ENCODE measurements around the gene NDUFV2. TPM values are rescaled to one million over a fixed set of nuclear protein-coding genes. Genes with fewer than 3 reads are reported as not detected.
A peak's percentile ranks its signal among the peaks of the same experiment; 100 is the strongest.
"Not testable (repeated sequence)": the region's sequence is repeated elsewhere in the genome, so short reads cannot be mapped to it uniquely, and the experiment has no call there.

NDUFV2 gene
- total and polyA plus RNA-seq, 5 donors = 283 to 767 (median 314) TPM

GRCh38 chr18:9068346-9068745 is 34.2 kb upstream of the NDUFV2 start:
- Histone ChIP-seq H3K27ac (ENCODE audit: low read length) (no peak overlapping the region), H3K4me1 (ENCODE audit: control insufficient read depth, insufficient read depth, low read length) (no peaks in the 10 kb centered on the region), H3K4me3 (ENCODE audit: low read length) (no peak overlapping the region), H3K9me3 (ENCODE audit: control insufficient read depth, low read length) (no peaks in the 10 kb centered on the region), H3K27me3 (ENCODE audit: control insufficient read depth, insufficient read depth) (no peaks in the 10 kb centered on the region)
- ATAC-seq = no peak
- WGBS = 90% methylated on average over 2 of the region's 2 CpGs
- no peak for DNase-seq
- intact Hi-C loops (cut with DNase I) = no loop called here

GRCh38 chr18:9069601-9070000 is 32.9 kb upstream of the NDUFV2 start:
- no peak overlapping the region for H3K27ac ChIP-seq (ENCODE audit: low read length)
- no peaks in the 10 kb centered on the region for H3K27me3 ChIP-seq (ENCODE audit: control insufficient read depth, insufficient read depth)
- WGBS = 28% methylated on average over 9 of the region's 9 CpGs
- no peak for ATAC-seq
- no peaks in the 10 kb centered on the region for H3K4me1 ChIP-seq (ENCODE audit: control insufficient read depth, insufficient read depth, low read length)
- no peak overlapping the region for H3K4me3 ChIP-seq (ENCODE audit: low read length)
- intact Hi-C loops (cut with DNase I) = no loop called here
- no peak for DNase-seq
- H3K9me3 ChIP-seq (ENCODE audit: control insufficient read depth, low read length) = no peaks in the 10 kb centered on the region

- WGBS = 87% methylated on average over 5 of the region's 5 CpGs
- intact Hi-C loops (cut with DNase I) = loop anchor here in 3 of 4 donors (5.0 to 10.0 kb wide), 2 partner anchors 77 to 445 kb away; no protein-coding TSS in a partner anchor
- no peak overlapping the region for H3K27ac ChIP-seq (ENCODE audit: low read length)
- H3K4me1 ChIP-seq (ENCODE audit: control insufficient read depth, insufficient read depth, low read length) = no peaks in the 10 kb centered on the region
- H3K4me3 ChIP-seq (ENCODE audit: low read length) = no peak overlapping the region
- no peak for DNase-seq
- H3K27me3 ChIP-seq (ENCODE audit: control insufficient read depth, insufficient read depth) = no peaks in the 10 kb centered on the region
- no peak for ATAC-seq
- no peaks in the 10 kb centered on the region for H3K9me3 ChIP-seq (ENCODE audit: control insufficient read depth, low read length)
Measured at GRCh38 chr18:9070212-9070611, 32.3 kb upstream of the NDUFV2 start.

- H3K9me3 ChIP-seq (ENCODE audit: control insufficient read depth, low read length) = no peaks in the 10 kb centered on the region
- H3K27ac ChIP-seq (ENCODE audit: low read length) = no peak overlapping the region
- DNase-seq (no peak), ATAC-seq (no peak)
- no peak overlapping the region for H3K4me3 ChIP-seq (ENCODE audit: low read length)
- WGBS = 60% methylated on average over 6 of the region's 6 CpGs
- intact Hi-C loops (cut with DNase I) = loop anchor here in 2 of 4 donors (5.0 to 10.0 kb wide), 2 partner anchors 67 to 435 kb away; no protein-coding TSS in a partner anchor
- no peaks in the 10 kb centered on the region for H3K27me3 ChIP-seq (ENCODE audit: control insufficient read depth, insufficient read depth)
- H3K4me1 ChIP-seq (ENCODE audit: control insufficient read depth, insufficient read depth, low read length) = no peaks in the 10 kb centered on the region
Measured at GRCh38 chr18:9079818-9080528, 22.5 kb upstream of the NDUFV2 start.

GRCh38 chr18:9081940-9082339 is 20.6 kb upstream of the NDUFV2 start:
- H3K4me3 ChIP-seq (ENCODE audit: low read length) = no peak overlapping the region
- ATAC-seq (no peak), DNase-seq (no peak)
- no peaks in the 10 kb centered on the region for H3K9me3 ChIP-seq (ENCODE audit: control insufficient read depth, low read length)
- no peak overlapping the region for H3K27ac ChIP-seq (ENCODE audit: low read length)
- 85% methylated on average over 4 of the region's 4 CpGs for WGBS
- no peaks in the 10 kb centered on the region for H3K27me3 ChIP-seq (ENCODE audit: control insufficient read depth, insufficient read depth)
- no peaks in the 10 kb centered on the region for H3K4me1 ChIP-seq (ENCODE audit: control insufficient read depth, insufficient read depth, low read length)
- intact Hi-C loops (cut with DNase I) = no loop called here

- peak in 1 of 2 donors; percentile 26 for ATAC-seq
- H3K4me1 ChIP-seq (ENCODE audit: control insufficient read depth, insufficient read depth, low read length) = no peaks in the 10 kb centered on the region
- no peak overlapping the region for H3K27ac ChIP-seq (ENCODE audit: low read length)
Measured at GRCh38 chr18:9082711-9083510, 19.6 kb upstream of the NDUFV2 start.

GRCh38 chr18:9086015-9086414 is 16.5 kb upstream of the NDUFV2 start:
- intact Hi-C loops (cut with DNase I) = no loop called here
- Histone ChIP-seq H3K4me1 (ENCODE audit: control insufficient read depth, insufficient read depth, low read length) (no peaks in the 10 kb centered on the region), H3K9me3 (ENCODE audit: control insufficient read depth, low read length) (no peaks in the 10 kb centered on the region), H3K27me3 (ENCODE audit: control insufficient read depth, insufficient read depth) (no peaks in the 10 kb centered on the region), H3K4me3 (ENCODE audit: low read length) (no peak overlapping the region), H3K27ac (ENCODE audit: low read length) (no peak overlapping the region)
- DNase-seq (no peak), ATAC-seq (no peak)
- 69% methylated on average over 2 of the region's 2 CpGs for WGBS

More at GRCh38 chr18:9082711-9083510, 19.6 kb upstream of the NDUFV2 start:
- no peak for DNase-seq
- Histone ChIP-seq H3K27me3 (ENCODE audit: control insufficient read depth, insufficient read depth) (no peaks in the 10 kb centered on the region), H3K4me3 (ENCODE audit: low read length) (no peak overlapping the region), H3K9me3 (ENCODE audit: control insufficient read depth, low read length) (no peaks in the 10 kb centered on the region)
- 77% methylated on average over 5 of the region's 5 CpGs for WGBS
- intact Hi-C loops (cut with DNase I) = no loop called here

- DNase-seq = no peak
- Histone ChIP-seq H3K9me3 (ENCODE audit: control insufficient read depth, low read length) (no peaks in the 10 kb centered on the region), H3K4me3 (ENCODE audit: low read length) (no peak overlapping the region), H3K27ac (ENCODE audit: low read length) (no peak overlapping the region), H3K4me1 (ENCODE audit: control insufficient read depth, insufficient read depth, low read length) (no peaks in the 10 kb centered on the region), H3K27me3 (ENCODE audit: control insufficient read depth, insufficient read depth) (no peaks in the 10 kb centered on the region)
- ATAC-seq = no peak
- intact Hi-C loops (cut with DNase I) = no loop called here
- WGBS = 92% methylated on average over 1 of the region's 1 CpG
Measured at GRCh38 chr18:9086624-9087023, 15.9 kb upstream of the NDUFV2 start.

- ATAC-seq = no peak
Measured at GRCh38 chr18:9087144-9087543, 15.4 kb upstream of the NDUFV2 start.

GRCh38 chr18:9088252-9088651 is 14.2 kb upstream of the NDUFV2 start:
- no peak for ATAC-seq
- Histone ChIP-seq H3K27ac (ENCODE audit: low read length) (no peak overlapping the region), H3K4me3 (ENCODE audit: low read length) (no peak overlapping the region), H3K9me3 (ENCODE audit: control insufficient read depth, low read length) (no peaks in the 10 kb centered on the region), H3K4me1 (ENCODE audit: control insufficient read depth, insufficient read depth, low read length) (no peaks in the 10 kb centered on the region), H3K27me3 (ENCODE audit: control insufficient read depth, insufficient read depth) (no peaks in the 10 kb centered on the region)
- WGBS = 95% methylated on average over 5 of the region's 5 CpGs
- DNase-seq = no peak
- intact Hi-C loops (cut with DNase I) = no loop called here

More at GRCh38 chr18:9087144-9087543, 15.4 kb upstream of the NDUFV2 start:
- Histone ChIP-seq H3K4me1 (ENCODE audit: control insufficient read depth, insufficient read depth, low read length) (no peaks in the 10 kb centered on the region), H3K9me3 (ENCODE audit: control insufficient read depth, low read length) (no peaks in the 10 kb centered on the region), H3K27ac (ENCODE audit: low read length) (no peak overlapping the region), H3K4me3 (ENCODE audit: low read length) (no peak overlapping the region), H3K27me3 (ENCODE audit: control insufficient read depth, insufficient read depth) (no peaks in the 10 kb centered on the region)
- WGBS = 94% methylated on average over 2 of the region's 2 CpGs
- DNase-seq = no peak
- intact Hi-C loops (cut with DNase I) = no loop called here

GRCh38 chr18:9088727-9089126 is 13.8 kb upstream of the NDUFV2 start:
- H3K27me3 ChIP-seq (ENCODE audit: control insufficient read depth, insufficient read depth); H3K9me3 ChIP-seq (ENCODE audit: control insufficient read depth, low read length); intact Hi-C loops (cut with DNase I); H3K27ac ChIP-seq (ENCODE audit: low read length); ATAC-seq; DNase-seq; H3K4me1 ChIP-seq (ENCODE audit: control insufficient read depth, insufficient read depth, low read length); H3K4me3 ChIP-seq (ENCODE audit: low read length): not testable (repeated sequence)
- WGBS = 96% methylated on average over 2 of the region's 2 CpGs
